GM12878 (cell line): ENCODE results near the gene TAS2R13. TPM values are rescaled to one million over a fixed set of nuclear protein-coding genes. Genes with fewer than 3 reads are reported as not detected.

Source experiments
- ATAC-seq: fragments of 200-7000 bp; cut with Tn5 transposase; 3 replicates; pipeline ENCODE4 v1.9.1; 2020; ENCODE audit warnings: mild to moderate bottlenecking, moderate library complexity
- BruUV-seq: library from RNA; stranded (reverse); fragments of 400-500 nt; replicated peaks from 2 replicates; lab custom pipeline; 2021; lab: Mats Ljungman, UMichigan
- CTCF ChIA-PET: fragments of 300-600 bp; sonication (Branson Sonifier 250); formaldehyde crosslinking; extraction: SDS; loops from one replicate; lab custom pipeline; 2021; ENCODE audit warnings: inconsistent platforms; lab: Yijun Ruan, JAX
- POLR2A ChIA-PET: fragments of 350-600 bp; formaldehyde crosslinking; extraction: SDS; loops from one replicate; lab custom pipeline; 2021; ENCODE audit warnings: inconsistent platforms; lab: Charles Lee
- RAD21 ChIA-PET: fragments of 300-600 bp; sonication (Branson Sonifier 250); formaldehyde crosslinking; loops from one replicate; lab custom pipeline; 2023; ENCODE audit warnings: antibody characterized with exemption; ENCODE audit not compliant: unreplicated experiment; lab: Charles Lee
- SMC1A ChIA-PET: fragments of 300-600 bp; sonication (Branson Sonifier 250); formaldehyde crosslinking; loops from one replicate; lab custom pipeline; 2023; ENCODE audit not compliant: unreplicated experiment, uncharacterized antibody; lab: Charles Lee
- DNase-seq: peaks from one replicate; pipeline ENCODE4 v3.0.0-alpha.2; 2011; ENCODE audit warnings: low read depth, low spot score
- FAIRE-seq: peaks from 3 replicates; lab custom pipeline; 2011; peaks lifted over from hg19 to GRCh38; lab: Jason Lieb, UNC
- H2AFZ ChIP-seq: 2 replicates; pipeline ENCODE4 v1.6.0; 2011; ENCODE audit warnings: low read depth, low read length, control low read depth; ENCODE audit not compliant: control insufficient read depth
- H3K27ac ChIP-seq: 2 replicates; pipeline ENCODE4 v1.5.1; 2011; ENCODE audit warnings: control low read depth; ENCODE audit not compliant: control insufficient read depth, insufficient read depth
- H3K27me3 ChIP-seq, 2 experiments: replicated peaks in 1 of 2; 2 replicates each; pipeline versions ENCODE4 v1.6.0 to v1.6.1; 2011; ENCODE audit warnings: low read length in 1 of 2; ENCODE audit not compliant: control insufficient read depth in 2 of 2, insufficient read depth in 2 of 2
- H3K36me3 ChIP-seq, 2 experiments: 2 replicates each; pipeline ENCODE4 v1.5.1; 2011; ENCODE audit warnings: low read length in 1 of 2; ENCODE audit not compliant: control insufficient read depth in 2 of 2, insufficient read depth in 2 of 2
- H3K4me1 ChIP-seq: 2 replicates; pipeline ENCODE4 v1.6.1; 2011; ENCODE audit warnings: mild to moderate bottlenecking, low read length, moderate library complexity, mixed read lengths; ENCODE audit not compliant: control insufficient read depth, insufficient read depth
- H3K4me2 ChIP-seq: 2 replicates; pipeline ENCODE4 v1.6.0; 2011; ENCODE audit warnings: control low read depth; ENCODE audit not compliant: control insufficient read depth, insufficient read depth
- H3K4me3 ChIP-seq: fragments of 200-600 bp; sonication (generic); 2 replicates; pipeline ENCODE4 v1.5.1; 2016
- H3K79me2 ChIP-seq: 2 replicates; pipeline ENCODE4 v1.6.0; 2011; ENCODE audit warnings: low read length; ENCODE audit not compliant: control insufficient read depth, insufficient read depth
- H3K9ac ChIP-seq: 2 replicates; pipeline ENCODE4 v1.8.0; 2011; ENCODE audit warnings: low read length, control low read depth, mixed read lengths; ENCODE audit not compliant: control insufficient read depth, insufficient read depth
- H3K9me3 ChIP-seq: replicated peaks from 3 replicates; pipeline ENCODE4 v1.5.1; 2011; ENCODE audit warnings: mild to moderate bottlenecking, low read length; ENCODE audit not compliant: control insufficient read depth, insufficient read depth
- H4K20me1 ChIP-seq: 2 replicates; pipeline ENCODE4 v1.6.0; 2011; ENCODE audit not compliant: control insufficient read depth, insufficient read depth
- ASH2L ChIP-seq: fragments of 300-600, 200-600 bp; sonication (generic); IDR thresholded peaks from 2 replicates; pipeline ENCODE4 v1.6.1; 2017; ENCODE audit warnings: low read depth, mild to moderate bottlenecking, borderline replicate concordance
- JUND ChIP-seq: IDR thresholded peaks from 2 replicates; pipeline ENCODE4 v1.6.1; 2012; ENCODE audit warnings: low read depth, mild to moderate bottlenecking, low read length, improper control_type of control experiment, moderate library complexity
- REST ChIP-seq: IDR thresholded peaks from 2 replicates; pipeline ENCODE4 v1.6.1; 2012; ENCODE audit warnings: mild to moderate bottlenecking, low read depth, low read length
- SMAD1 ChIP-seq: fragments of 450-650 bp; IDR thresholded peaks from 2 replicates; pipeline ENCODE4 v1.6.1; 2018; ENCODE audit warnings: mild to moderate bottlenecking, low read depth; ENCODE audit not compliant: partially characterized antibody
- ZNF592 ChIP-seq: fragments of 450-650 bp; IDR thresholded peaks from 2 replicates; pipeline ENCODE4 v1.6.1; 2017; ENCODE audit warnings: mild to moderate bottlenecking, moderate library complexity
- WGBS: methylation state at CpG from one replicate; pipeline ENCODE4 v1.1.6; 2016; ENCODE audit warnings: low lambda C conversion rate; ENCODE audit not compliant: insufficient replicate concordance, insufficient coverage; ENCODE audit errors: missing lambda C conversion rate; 5-methylcytosine and 5-hydroxymethylcytosine counted together
- in situ Hi-C: fragments of 300-500 bp; cut with MboI; formaldehyde crosslinking; loops from 9 replicates; pipeline ENCODE4 v1.14.3; 2018; ENCODE audit warnings: mixed read lengths
- intact Hi-C: fragments of 100-400 bp; cut with micrococcal nuclease; formaldehyde crosslinking; loops from one replicate; pipeline ENCODE4 v1.14.2; 2022; ENCODE audit not compliant: unreplicated experiment
- polyA plus RNA-seq, 11 experiments: library from polyadenylated mRNA; depleted of rRNA in 4 of 11; unstranded in 6 of 11; stranded (reverse) in 5 of 11; fragments of >200 nt; fragmentation: Nextera tagmentation in 4 of 11; fragmentation: Illumina TruSeq in 1 of 11; extraction: Ambion mirVana in 4 of 11; extraction: Trizol in 1 of 11; gene quantifications; 1 replicate in 1 of 11; 2 replicates in 10 of 11; pipeline versions ENCODE4 v1.2.1 to v1.2.3, GENCODE V29; 2011 to 2016; ENCODE audit warnings: inconsistent platforms in 2 of 11, missing spikeins in 2 of 11, low read depth in 1 of 11
- total RNA-seq, 4 experiments: library from RNA; depleted of rRNA in 3 of 4; stranded (reverse); fragments of >200 nt in 3 of 4; fragmentation: Illumina TruSeq in 1 of 4; extraction: Trizol in 1 of 4; gene quantifications; 2 replicates each; pipeline versions ENCODE4 v1.2.1 to v1.2.3, GENCODE V29; 2013 to 2021

Gene TAS2R13
- total and polyA plus RNA-seq, 10 of the 15 experiments (the other 5 are each of a cell fraction or from before 2014, with no cell fraction given), result 0.12 to 2.2 (median 0.65) TPM; not detected in 4

- no TSS peak for BruUV-seq
- H4K20me1 ChIP-seq, result no peaks in the 10 kb centered on the region
- DNase-seq, result no peak
- no peak for FAIRE-seq
- no peaks in the 10 kb centered on the region; the same call in 2 of the 3 replicates for H3K9me3 ChIP-seq
- H3K27me3 ChIP-seq, result no peaks in the 10 kb centered on the region
- in situ Hi-C loops, result no loop called here
- no peak for TF ChIP-seq SMAD1
- TF ChIP-seq REST, result no peak
- TF ChIP-seq ZNF592, result no peak
- no peak for TF ChIP-seq JUND
- no peak for TF ChIP-seq ASH2L
- no peak overlapping the region for H3K4me3 ChIP-seq
- ATAC-seq, result no peak
- no peak overlapping the region for H2AFZ ChIP-seq
- ChIA-PET SMC1A (no interaction called here), RAD21 (no interaction called here), CTCF (interaction anchor here (0.7 to 1.0 kb wide), 2 partner anchors 29 to 93 kb away, joined by 3 read pairs; no protein-coding TSS in a partner anchor), POLR2A (no interaction called here)
- H3K27ac ChIP-seq, result no peak overlapping the region
- H3K36me3 ChIP-seq, result no peaks in the 10 kb centered on the region
- H3K9ac ChIP-seq, result no peak overlapping the region
- WGBS, result 83% methylated on average over 2 of the region's 2 CpGs
- H3K79me2 ChIP-seq, result no peaks in the 10 kb centered on the region
- H3K4me2 ChIP-seq, result no peak overlapping the region
- intact Hi-C loops, result no loop called here
- no peaks in the 10 kb centered on the region for H3K4me1 ChIP-seq
Measured at GRCh38 chr12:10940389-10940788, 31.0 kb upstream of the TAS2R13 start.
